Measurements from ENCODE around the gene LAMB3.
A peak's percentile ranks its signal among the peaks of the same experiment; 100 is the strongest.

Gene LAMB3

DNA sequence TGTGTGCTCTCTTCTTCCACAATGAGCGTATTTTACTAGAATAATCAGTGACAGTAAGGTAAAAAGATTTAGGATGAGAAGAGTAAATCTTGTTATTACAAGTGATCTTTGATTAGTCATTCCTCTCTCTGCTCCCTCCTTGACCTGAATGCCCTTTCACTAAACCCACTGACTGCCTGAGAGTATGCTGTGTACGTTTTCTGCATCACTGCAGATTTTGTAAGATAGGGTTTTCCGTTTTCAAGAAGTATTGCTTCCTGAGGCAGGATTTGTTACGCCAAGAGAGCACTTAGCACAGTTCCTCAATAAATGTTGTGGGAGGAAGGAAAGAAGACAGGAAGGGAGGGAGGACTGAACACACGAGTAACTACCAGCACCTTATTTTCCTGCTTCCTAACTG is 7.7 kb upstream of the LAMB3 start:
- DNase-seq, result no peak

DNA sequence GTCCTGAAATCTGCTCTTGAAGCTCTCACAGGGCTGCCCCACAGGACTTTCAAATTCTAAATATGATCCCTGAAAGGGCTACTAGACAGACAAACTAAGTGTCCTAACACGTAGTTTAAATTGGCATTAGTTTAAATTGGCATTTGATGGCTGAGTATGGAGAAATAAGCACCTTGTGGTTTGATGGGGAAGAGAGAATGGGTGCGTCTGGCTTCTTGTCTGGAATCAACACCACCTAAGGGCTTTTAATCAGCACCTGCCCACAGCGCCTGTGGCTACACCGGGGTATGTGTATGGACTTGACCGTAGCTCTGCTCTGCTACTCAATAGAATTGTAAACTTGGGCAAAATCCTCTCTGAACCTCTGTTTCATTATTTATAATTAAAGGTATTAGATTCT is 5.7 kb upstream of the LAMB3 start:
- DNase-seq, result no peak

DNA sequence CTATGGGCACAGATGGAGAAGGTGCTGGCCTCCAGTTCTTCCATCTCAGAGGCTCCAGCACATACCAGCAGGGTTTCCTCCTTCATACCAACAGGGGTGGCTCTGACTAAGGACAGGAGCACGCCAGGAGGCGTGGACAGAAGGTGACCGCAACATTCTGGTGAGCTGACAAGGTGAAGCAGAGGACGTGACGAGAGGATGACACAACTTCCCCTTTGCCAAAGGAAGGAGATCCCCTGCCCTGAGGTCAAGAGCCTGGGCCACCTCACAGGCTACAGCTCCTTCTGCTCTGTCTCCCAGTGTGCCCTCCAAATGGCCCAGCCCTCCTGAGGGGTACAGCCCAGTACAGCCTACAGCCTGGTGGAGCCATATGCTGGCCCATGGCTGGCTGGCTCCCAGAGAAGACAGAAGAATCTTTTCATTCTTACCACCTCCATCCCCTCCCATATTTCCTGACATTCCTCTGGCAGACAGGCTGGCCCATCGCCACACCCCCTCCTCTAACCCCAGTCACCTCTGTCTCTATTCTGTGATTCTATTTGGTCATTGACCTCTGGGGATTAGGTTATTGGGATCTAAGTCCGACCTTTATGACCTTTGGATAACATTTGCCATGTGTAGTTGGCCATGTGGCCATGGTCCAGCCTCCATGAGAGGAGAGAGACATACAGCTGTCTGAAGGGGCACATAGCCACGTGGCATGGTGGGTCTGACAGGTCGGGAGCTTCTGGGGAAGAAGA is 5.1 kb upstream of the LAMB3 start:
- DNase-seq, result no peak

DNA sequence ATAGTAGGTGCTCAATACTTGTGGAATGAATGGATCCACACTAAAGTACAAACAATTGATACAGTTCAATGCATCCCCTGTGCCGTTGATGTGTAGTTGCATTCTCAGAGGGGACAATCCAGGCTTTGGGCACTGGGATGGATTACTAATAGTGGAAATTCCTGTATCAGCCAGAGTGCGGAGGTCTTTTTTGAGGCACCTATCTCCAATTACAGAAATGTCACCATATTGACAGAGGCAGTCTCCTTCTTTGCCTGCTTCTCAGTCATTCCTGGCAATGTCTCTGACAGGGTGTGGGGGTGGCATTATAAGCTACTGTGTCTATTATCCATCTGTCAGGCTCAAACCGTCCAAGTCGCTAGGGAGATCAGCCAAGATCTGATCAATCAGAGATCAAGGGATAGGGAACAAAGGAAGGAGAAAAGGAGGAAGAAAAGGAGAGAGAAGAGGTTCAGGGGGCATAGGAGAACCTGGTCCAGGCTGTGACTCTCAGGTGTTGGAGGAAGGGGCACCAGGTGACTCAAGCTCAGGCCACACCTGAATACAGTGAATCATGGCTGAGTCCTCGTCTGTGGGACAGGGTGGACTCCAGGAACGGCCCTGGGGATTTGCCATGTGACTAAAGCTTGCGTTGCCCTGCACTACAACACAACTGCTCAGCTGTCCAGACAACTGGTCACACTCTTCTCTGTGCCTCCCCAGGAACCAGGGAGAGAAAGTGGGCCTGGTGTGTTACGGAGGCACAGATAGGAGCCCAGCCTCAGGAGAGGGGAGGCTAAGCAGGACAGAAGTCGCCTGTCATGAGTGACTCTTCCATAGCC is 3.4 kb upstream of the LAMB3 start:
- no peak for DNase-seq

DNA sequence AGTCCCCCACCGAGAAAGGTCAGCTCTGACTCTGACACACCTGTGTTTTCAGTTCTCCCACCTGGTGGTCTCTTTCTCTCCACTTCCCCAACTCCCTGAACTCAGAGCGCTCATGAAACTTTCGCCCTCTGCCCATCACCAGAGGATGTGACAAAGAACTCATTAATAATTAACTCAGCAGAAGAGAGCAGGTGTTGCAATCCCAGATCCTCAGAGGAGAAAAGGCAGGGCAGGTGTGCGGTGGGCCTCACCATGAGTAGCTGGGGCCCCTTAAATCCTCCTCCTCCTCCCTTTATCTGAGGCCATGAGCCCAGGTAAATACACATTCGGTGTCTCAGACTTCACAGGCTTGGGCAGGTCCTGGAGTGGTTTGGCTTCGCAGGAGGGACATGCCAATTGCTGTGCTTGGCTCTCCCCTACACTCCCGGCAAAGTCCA is 1.7 kb upstream of the LAMB3 start:
- no peak for DNase-seq

DNA sequence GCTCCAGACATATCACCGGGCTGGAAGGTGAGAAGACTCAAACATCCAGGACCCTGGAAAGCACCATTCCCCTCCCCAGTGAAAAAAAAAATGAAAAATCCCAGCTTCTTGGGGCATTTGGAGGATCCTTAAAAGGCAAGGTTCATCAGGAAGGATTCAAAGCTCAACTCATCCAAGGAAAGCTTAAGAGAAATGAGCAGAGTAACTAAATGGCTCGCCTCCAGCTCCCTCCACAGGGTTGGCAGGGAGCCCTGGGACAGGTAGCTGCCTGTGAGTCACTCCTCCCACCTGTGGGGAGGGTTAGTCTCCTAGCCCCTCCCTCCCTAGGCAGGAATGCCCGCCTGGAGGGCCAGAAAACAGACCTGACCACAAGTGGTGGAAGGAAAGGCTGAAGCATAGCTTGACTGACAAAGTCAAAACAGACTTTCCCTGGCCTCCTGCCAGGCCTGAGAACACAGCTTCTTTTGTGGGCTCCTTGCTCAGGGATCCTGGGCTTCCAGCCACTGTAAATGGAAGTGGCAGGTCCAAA is 712 bp upstream of the LAMB3 start:
- DNase-seq, result peak; percentile 98

DNA sequence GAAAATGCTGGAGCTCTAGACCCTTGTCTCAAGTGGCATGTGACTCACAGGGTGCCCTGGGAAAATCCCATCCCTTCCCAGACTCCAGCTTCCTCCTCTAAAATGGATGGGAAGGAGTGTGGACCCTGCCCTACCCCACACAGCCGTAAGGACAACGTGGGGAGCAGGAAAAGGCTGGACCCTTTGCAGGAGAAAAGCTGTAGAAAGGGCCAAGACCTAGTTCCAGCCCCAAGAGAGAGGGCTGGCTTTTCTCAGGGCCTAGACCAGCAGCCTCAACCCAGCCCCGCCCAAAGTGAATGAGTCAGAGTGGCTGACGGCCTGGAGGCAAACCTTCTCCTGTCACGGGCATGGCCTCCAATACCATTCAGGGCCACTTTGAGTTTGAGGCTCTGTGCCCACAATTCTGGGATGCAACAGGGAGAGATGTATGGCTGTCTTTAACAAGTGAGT is 1.1 kb downstream of the LAMB3 start:
- DNase-seq, result peak; percentile 15

DNA sequence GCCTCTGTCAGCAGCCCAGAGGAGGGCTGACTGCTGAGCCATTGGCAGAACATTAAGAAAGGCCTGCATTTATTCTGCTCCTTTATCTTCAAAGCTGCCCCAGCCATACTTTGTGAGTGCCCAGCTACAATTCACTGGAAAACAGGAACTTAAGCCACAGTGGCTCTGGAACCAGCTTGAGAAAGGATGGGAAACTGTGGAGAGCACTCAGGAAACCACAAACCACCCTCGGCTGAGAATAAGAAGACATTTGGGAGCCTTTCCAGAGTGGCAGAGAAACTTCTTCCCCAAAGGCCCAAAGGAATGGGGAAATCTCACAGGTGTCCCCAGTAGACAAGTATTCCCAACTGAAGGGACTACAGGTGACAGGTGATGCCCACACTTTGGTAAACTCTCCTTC is 1.8 kb downstream of the LAMB3 start:
- DNase-seq, result peak; percentile 29

DNA sequence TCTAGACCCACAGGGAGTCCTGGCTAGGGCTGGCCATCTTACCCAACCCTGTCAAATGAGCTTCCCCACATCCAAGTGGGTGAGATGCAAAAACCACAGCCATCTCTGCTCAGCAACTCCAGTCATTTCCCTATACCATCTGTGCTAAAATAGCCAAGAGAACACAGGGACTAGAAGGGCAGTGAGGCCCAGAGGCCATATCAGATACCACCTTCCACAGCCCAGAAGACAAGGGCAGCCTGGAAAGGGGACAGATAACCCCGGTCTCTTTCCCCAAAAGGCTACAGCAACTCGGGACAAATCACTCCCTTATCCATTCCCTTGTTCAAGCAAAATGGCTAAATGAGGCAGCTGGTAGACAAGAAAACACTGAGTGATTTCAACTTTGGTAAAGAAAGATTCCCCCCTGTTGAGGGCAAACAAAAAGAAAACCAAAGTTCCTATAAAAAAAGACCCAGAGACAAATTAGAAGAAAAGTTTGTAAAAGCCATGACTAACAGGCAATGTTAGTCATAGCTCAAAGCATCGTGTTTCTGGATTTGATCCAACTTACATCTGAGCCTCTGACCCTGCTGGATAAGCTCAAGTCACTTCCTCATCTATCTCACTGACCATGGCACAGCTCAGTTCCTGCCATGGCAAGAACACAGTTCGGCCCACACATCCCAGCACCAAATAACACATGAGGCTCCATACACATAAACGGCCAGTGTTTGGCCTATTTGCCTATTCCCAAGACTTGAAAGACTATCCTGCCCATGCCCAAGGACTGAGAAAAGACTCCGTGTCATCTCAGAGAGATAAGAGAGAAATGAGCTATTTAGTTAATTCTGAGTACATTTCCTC is 3.1 kb downstream of the LAMB3 start:
- no peak for DNase-seq

DNA sequence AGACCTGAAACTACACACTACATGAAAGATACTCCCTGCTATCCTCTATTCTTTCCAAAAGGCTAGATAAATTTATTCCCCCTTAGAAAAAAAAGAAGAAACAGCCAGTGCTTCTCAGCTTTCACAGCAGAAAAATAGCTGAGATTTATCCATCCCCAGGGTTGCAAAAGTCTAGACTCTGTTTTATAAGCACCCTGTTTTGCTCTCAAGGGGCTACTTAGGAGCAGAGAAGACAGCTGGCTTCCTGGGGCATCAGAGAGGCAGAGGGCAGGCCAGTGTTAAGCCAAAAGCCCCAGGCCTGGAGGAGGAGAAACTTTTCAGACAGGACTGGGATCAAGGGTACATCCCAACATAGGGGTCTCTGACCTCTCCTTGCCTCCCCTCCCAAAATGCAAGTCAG is 3.9 kb downstream of the LAMB3 start:
- DNase-seq, result no peak

DNA sequence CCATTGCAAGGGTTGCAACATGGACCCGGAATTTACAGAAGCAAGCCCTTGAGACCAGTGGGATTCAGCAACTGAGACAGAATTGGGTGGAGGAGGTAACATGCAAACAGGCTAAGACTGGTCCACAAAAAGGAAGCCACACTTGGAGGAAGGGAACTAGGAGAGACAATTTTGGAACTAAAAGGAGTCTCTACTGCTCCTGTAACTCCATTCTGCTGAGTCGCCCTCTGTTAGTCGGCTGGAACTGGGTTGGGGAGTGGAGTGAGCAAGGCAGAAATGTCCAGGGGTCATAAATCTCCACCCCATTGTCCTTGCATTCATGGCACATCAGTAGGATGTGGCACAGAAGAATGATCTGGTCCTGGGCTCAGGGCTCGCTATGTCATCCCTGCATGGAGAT is 5.1 kb downstream of the LAMB3 start:
- no peak for DNase-seq

DNA sequence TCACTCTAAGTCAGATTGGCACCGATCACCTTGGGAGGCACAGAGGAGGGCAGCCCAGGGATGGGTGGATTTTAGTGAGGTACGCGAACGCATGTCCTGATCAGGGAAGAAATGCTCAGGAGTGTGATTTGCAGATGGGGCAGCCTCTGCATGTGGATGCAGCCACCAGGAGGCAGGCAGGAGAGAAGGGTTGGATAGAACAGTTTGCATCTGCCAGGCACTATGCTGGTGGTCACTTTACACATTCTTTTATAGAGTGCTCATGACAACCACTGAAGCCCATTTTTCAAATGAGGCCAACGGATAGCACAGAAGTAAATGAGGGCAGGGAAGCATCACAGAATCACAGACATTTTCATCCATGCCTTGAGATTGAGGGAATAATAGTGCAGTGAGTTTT is 5.7 kb downstream of the LAMB3 start:
- DNase-seq, result no peak

DNA sequence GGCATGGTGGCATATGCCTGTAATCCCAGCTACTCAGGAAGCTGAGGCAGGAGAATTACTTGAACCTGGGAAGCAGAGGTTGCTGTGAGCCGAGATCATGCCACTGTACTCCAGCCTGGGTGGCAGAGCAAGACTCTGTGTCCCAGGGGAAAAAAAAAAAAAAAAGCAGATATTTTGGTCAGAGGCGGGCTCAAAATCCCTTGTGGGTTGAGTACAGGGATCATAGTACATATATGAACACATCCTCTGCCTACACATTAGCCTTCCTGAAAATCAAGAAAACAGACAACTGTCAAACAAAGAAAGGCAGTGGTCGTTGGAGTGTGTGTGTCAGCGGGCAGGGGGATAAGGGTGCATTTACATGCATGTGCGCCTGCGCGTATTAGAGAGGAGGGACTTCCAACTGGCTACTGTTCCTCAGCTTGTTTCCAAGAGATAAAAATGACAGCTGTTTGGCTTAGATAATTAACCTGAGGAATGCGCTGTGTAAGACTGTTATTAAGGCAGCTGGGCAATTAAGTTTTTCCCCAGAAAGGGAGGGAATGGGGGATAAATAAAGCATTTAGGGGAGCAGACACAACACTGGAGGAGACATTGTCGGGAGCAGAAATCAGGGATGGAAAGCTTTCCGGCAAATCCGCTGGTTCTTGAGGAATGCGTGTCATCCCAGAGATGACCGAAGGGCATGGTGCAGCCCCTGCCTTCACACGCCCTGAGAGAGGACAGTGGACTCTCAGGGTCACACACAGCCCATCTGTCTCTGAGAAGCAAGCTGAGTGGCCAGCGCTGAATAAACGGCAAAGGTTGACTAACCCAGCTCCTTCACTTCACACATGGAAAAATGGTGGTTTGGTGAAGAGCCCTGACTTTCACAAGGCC is 6.4 kb downstream of the LAMB3 start:
- DNase-seq, result no peak

DNA sequence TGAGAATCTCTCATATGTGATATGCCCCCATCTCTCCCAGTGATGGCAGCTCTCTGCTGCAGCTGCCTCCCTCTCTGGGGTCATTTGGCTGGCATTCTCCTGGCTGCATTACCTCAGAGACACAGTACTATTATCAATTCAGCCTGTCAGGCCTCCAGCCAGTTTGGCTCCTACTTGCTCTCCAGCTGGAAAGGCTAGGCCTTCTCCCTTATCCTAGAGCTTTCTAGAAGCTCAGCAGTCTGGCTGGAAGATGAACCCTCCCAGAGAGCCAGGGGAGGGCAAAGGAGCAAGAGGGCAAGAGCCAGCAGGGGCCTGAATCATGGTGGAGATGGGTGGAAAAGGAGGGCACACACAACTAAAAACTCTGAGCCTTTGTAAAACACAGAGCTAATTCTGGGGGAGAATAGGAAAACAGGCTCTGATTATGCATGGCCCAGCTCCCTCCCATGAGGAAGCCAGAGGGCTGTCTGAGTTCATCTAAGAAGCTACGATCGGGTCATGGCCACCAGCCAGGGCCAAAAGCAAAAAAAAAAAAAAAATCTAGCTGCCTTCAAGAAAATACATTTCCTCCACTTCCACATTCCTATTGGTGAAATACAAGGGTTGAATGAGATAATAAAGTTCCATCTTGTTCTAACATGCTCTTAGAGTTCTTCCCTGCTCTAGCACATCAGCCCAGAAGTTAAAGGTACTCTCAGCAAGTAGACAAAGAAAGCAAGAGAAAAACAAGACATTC is 8.8 kb downstream of the LAMB3 start:
- no peak for DNase-seq

DNA sequence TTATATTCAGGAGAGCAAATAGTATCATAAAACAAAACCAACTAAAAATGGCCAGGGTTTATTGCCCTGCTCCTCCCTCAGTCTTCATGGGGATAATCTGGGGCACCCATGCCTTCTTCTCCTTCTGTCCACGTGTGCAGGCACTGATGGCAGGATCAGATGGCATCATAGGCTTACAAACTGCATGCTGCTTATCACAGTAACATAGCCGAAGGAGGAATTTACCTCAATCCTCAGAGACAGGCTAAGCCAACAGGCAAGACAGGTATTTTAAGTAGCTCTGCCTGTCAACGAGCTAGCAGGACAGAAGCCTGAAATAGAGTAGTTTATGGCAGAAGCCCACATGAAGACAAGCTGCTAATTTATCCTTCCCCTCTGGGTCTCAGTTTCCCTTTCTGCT is 9.4 kb downstream of the LAMB3 start:
- no peak for DNase-seq

DNA sequence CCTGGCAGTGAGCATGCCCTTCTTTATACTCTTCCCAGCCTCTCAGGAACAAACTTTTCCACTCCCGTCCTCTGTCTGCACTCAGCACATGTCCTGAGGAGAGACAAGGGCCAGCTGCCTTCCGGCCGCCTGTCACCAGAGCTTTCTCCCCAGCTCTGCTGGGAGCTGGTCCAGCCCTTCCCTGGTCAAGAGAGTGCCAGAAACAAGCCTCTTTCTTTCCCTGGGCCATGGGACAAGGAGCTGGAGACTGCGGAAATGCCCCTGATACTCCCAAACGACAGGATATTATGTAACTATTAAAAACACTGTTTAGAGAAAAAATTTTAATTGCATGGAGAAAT is 10.4 kb downstream of the LAMB3 start:
- DNase-seq, result no peak

DNA sequence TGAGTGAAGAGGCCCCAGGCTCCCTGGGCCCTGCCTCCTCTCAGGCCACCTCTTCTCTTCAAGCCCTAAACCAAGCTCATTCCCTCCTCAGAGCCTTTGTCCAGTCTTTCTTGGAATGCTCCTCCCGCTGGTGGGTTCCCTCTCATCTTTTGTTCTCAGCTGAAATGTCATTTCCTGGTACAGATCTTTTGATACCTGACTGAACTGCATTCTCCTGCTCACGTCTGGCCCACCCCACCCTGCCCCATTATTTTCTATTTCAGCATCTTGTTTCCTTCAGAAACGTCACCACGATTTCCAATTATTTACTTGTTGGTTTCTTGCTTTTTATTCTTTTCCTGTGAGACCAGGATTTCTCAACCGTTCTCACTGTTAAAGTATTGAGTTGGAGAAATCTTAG is 16.4 kb downstream of the LAMB3 start:
- DNase-seq, result no peak

DNA sequence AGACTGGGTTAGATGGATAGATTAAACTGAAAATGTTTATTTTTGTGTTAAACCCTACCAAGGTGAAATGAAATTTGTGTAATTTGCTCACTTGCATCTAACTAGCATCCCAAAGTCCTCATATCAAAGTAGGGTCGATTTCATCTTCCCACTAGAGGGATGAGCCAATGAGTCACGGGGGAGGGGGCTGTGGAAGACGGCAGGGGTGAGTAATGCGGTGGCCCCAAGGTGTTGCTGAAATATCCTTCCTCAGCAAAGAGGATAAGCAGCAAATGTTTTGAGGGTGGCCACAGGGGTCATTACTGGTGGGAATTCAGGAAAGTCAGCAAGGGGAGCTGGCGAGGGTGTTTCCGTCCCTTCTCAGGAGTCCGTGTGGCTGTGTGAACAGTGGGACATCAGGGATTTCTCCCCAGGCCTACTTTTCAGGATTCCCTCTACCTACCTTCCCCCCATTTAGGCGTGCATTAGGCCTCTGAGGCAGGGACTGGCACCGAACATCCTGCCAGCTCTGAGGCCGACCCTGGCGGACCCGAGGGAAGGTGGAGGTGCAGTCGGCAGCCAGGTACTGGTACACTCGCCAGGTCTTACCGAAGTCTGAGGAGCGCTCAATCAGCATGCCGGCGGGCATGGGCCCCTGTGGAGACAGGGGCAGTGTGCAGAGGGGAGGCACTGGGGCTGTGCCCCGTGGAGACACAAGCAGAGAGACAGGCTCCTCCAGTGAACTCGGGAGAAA is 18.1 kb downstream of the LAMB3 start:
- DNase-seq, result no peak

DNA sequence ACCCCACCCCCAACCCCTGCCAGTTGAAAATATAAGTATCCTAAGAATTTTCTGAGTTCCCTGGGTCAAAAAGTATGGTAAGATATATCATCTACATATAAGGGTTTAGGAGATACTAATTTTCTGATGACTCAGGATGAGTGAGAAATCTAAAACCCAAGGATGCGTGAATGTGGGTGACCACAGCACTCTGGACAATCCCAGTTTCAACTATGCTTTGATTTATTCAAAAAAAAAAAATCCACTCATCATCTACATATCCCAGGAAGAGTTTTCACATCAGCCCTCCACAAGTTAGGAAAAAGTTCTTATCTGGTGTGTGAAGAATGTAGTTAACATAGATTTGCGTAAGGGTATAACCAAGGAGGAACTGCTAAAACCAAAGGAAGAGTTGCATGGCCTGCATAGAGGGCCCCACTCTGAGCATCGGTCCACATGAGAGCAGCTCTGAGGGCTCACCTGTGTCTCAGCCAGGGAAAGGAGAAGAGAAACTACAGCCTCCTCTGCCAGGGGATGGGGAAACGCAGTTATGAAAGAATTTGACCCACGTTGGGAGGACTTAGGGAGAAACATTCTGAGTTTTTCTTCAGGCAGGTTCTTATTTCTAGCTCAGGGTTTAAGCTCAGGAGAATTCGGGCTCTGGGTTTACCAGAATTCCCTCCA is 18.8 kb downstream of the LAMB3 start:
- no peak for DNase-seq

All from DMS79 (cell line).